ENCODE measurements around the gene RDH13.

RDH13 gene

GRCh38 chr19:55089342-55089944, 26.5 kb upstream of the RDH13 start:
- Histone ChIP-seq H3K4me2 (ENCODE audit: low read length) (no peak overlapping the region), H3K79me2 (ENCODE audit: control insufficient read depth, low read length) (no peaks in the 10 kb centered on the region), H4K20me1 (ENCODE audit: control insufficient read depth, insufficient read depth, low read depth, low read length) (peaks cover 6% of the 10 kb centered on the region; the same call in 1 of the 2 replicates), H3K27me3 (ENCODE audit: control insufficient read depth, low read length) (no peaks in the 10 kb centered on the region), H3K4me1 (ENCODE audit: control insufficient read depth, low read length) (no peaks in the 10 kb centered on the region), H3K4me3 (ENCODE audit: low read length) (no peak overlapping the region), H3K27ac (ENCODE audit: low read depth, low read length) (no peak overlapping the region), H3K9me2 (replicated peaks; ENCODE audit: control insufficient read depth, low read length) (no peaks in the 10 kb centered on the region), H3F3A (ENCODE audit: control insufficient read depth, insufficient read depth) (peaks cover 12% of the 10 kb centered on the region; the same call in 1 of the 2 replicates), H3K36me3 (ENCODE audit: control insufficient read depth, low read length) (peaks cover 32% of the 10 kb centered on the region), H3K9me3 (ENCODE audit: control insufficient read depth, insufficient read depth, low read length) (no peaks in the 10 kb centered on the region)
- TF ChIP-seq CTCF (IDR thresholded peaks at IDR 0.05; ENCODE audit: low read depth, low read length, poor library complexity, severe bottlenecking): no peak
- no peak for TF ChIP-seq EZH2phosphoT487 (IDR thresholded peaks at IDR 0.05; ENCODE audit: borderline replicate concordance, low read length)

- Histone ChIP-seq H3F3A (ENCODE audit: control insufficient read depth, insufficient read depth) (peaks cover 12% of the 10 kb centered on the region; the same call in 1 of the 2 replicates), H3K79me2 (ENCODE audit: control insufficient read depth, low read length) (no peaks in the 10 kb centered on the region), H3K27me3 (ENCODE audit: control insufficient read depth, low read length) (no peaks in the 10 kb centered on the region), H3K9me3 (ENCODE audit: control insufficient read depth, insufficient read depth, low read length) (no peaks in the 10 kb centered on the region), H3K36me3 (ENCODE audit: control insufficient read depth, low read length) (peaks cover 31% of the 10 kb centered on the region), H3K4me3 (ENCODE audit: low read length) (no peak overlapping the region), H3K9me2 (replicated peaks; ENCODE audit: control insufficient read depth, low read length) (no peaks in the 10 kb centered on the region), H4K20me1 (ENCODE audit: control insufficient read depth, insufficient read depth, low read depth, low read length) (peaks cover 6% of the 10 kb centered on the region; the same call in 1 of the 2 replicates), H3K27ac (ENCODE audit: low read depth, low read length) (no peak overlapping the region), H3K4me1 (ENCODE audit: control insufficient read depth, low read length) (no peaks in the 10 kb centered on the region), H3K4me2 (ENCODE audit: low read length) (no peak overlapping the region)
- TF ChIP-seq EZH2phosphoT487 (IDR thresholded peaks at IDR 0.05; ENCODE audit: borderline replicate concordance, low read length) (no peak), CTCF (IDR thresholded peaks at IDR 0.05; ENCODE audit: low read depth, low read length, poor library complexity, severe bottlenecking) (peak; percentile 63)
These were observed 25.8 kb upstream of the RDH13 start for GRCh38 chr19:55088543-55089341.

GRCh38 chr19:55088021-55088451, 25.1 kb upstream of the RDH13 start:
- Histone ChIP-seq H4K20me1 (ENCODE audit: control insufficient read depth, insufficient read depth, low read depth, low read length) (peaks cover 6% of the 10 kb centered on the region; the same call in 1 of the 2 replicates), H3K4me1 (ENCODE audit: control insufficient read depth, low read length) (no peaks in the 10 kb centered on the region), H3K4me3 (ENCODE audit: low read length) (no peak overlapping the region), H3F3A (ENCODE audit: control insufficient read depth, insufficient read depth) (peaks cover 12% of the 10 kb centered on the region; the same call in 1 of the 2 replicates), H3K36me3 (ENCODE audit: control insufficient read depth, low read length) (peaks cover 31% of the 10 kb centered on the region), H3K4me2 (ENCODE audit: low read length) (no peak overlapping the region), H3K27me3 (ENCODE audit: control insufficient read depth, low read length) (no peaks in the 10 kb centered on the region), H3K9me3 (ENCODE audit: control insufficient read depth, insufficient read depth, low read length) (no peaks in the 10 kb centered on the region), H3K79me2 (ENCODE audit: control insufficient read depth, low read length) (no peaks in the 10 kb centered on the region), H3K9me2 (replicated peaks; ENCODE audit: control insufficient read depth, low read length) (no peaks in the 10 kb centered on the region), H3K27ac (ENCODE audit: low read depth, low read length) (no peak overlapping the region)
- TF ChIP-seq CTCF (IDR thresholded peaks at IDR 0.05; ENCODE audit: low read depth, low read length, poor library complexity, severe bottlenecking) (no peak), EZH2phosphoT487 (IDR thresholded peaks at IDR 0.05; ENCODE audit: borderline replicate concordance, low read length) (no peak)
